ENCODE measurements around the gene MAGEA8.
"Not testable (repeated sequence)": the region's sequence is repeated elsewhere in the genome, so short reads cannot be mapped to it uniquely, and the experiment has no call there.

Gene MAGEA8

GRCh38 chrX:149908308-149908707 lies 27.3 kb downstream of the MAGEA8 start:
- Histone ChIP-seq H3K4me3 (ENCODE audit: low read depth, low read length) (no peak overlapping the region), H3K4me1 (no peaks in the 10 kb centered on the region), H3K36me3 (no peaks in the 10 kb centered on the region), H3K27me3 (no peaks in the 10 kb centered on the region), H3K9me3 (no peaks in the 10 kb centered on the region)
- TF ChIP-seq CTCF (IDR thresholded peaks at IDR 0.05; ENCODE audit: low read depth, low read length): no peak
- no peak for DNase-seq

DNA sequence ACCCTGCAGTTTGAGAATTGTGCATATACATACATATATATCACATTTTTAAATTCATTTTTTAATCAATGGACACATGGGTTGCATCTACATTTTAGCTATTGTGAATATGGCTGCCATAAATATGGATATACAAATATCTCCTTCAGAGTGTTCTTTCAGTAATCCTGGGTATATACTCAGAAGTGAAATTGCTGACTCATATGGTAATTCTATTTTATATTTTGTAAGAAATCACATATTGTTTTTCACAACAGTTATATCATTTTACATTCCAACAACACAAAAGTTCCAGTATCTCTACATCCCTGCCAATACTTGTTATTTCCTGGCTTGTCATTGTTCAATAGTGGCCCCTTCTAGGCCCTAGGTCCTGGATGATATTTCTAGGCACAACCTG lies 27.7 kb downstream of the MAGEA8 start:
- no peaks in the 10 kb centered on the region for H3K9me3 ChIP-seq
- H3K36me3 ChIP-seq: no peaks in the 10 kb centered on the region
- TF ChIP-seq CTCF (IDR thresholded peaks at IDR 0.05; ENCODE audit: low read depth, low read length): no peak
- no peaks in the 10 kb centered on the region for H3K4me1 ChIP-seq
- no peak for DNase-seq
- no peak overlapping the region for H3K4me3 ChIP-seq (ENCODE audit: low read depth, low read length)
- H3K27me3 ChIP-seq: no peaks in the 10 kb centered on the region

- no peak for TF ChIP-seq CTCF (IDR thresholded peaks at IDR 0.05; ENCODE audit: low read depth, low read length)
- no peaks in the 10 kb centered on the region for H3K9me3 ChIP-seq
- H3K27me3 ChIP-seq: no peaks in the 10 kb centered on the region
- DNase-seq: no peak
- no peaks in the 10 kb centered on the region for H3K4me1 ChIP-seq
- no peak overlapping the region for H3K4me3 ChIP-seq (ENCODE audit: low read depth, low read length)
- no peaks in the 10 kb centered on the region for H3K36me3 ChIP-seq
These were observed 28.6 kb downstream of the MAGEA8 start for GRCh38 chrX:149909324-149910177.

GRCh38 chrX:149910178-149910695 lies 29.3 kb downstream of the MAGEA8 start:
- TF ChIP-seq CTCF (IDR thresholded peaks at IDR 0.05; ENCODE audit: low read depth, low read length): no peak
- DNase-seq: no peak
- no peaks in the 10 kb centered on the region for H3K4me1 ChIP-seq
- H3K4me3 ChIP-seq (ENCODE audit: low read depth, low read length): no peak overlapping the region
- H3K36me3 ChIP-seq: no peaks in the 10 kb centered on the region
- no peaks in the 10 kb centered on the region for H3K9me3 ChIP-seq
- no peaks in the 10 kb centered on the region for H3K27me3 ChIP-seq

DNA sequence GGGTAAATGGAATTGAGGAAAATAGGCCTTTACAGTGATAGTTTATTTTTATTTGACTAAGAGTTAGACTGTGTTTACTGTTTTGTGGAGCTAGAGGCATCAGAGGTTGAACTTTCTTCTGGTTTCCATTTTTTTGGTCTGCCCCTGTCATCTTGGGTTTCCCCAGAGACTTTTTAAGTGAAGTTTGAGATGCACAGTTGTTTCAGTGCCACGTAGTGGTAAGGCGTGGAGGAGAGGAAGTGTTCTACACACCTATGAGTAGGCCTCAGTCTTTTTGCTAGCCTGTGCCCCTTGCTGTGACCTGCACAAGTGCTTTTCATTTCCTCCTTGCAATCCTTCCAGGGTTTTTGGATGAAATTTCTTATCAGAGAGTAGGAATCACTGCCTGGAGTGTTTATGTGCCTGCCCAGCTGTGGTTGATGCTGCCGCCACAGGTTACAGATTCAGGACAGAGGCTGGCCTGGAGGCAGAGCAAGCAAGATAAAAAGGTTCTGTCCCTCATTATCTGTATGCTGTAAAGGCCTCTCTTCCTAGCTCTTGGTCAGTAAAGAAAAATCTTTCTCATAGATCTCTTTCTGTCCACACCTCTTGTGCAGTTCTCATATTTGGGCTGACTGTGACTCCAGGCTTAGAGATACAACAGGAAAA lies 35.9 kb downstream of the MAGEA8 start:
- no peak for DNase-seq
- no peak for TF ChIP-seq CTCF (IDR thresholded peaks at IDR 0.05; ENCODE audit: low read depth, low read length)
- Histone ChIP-seq H3K36me3 (no peaks in the 10 kb centered on the region), H3K4me1 (no peaks in the 10 kb centered on the region), H3K27me3 (no peaks in the 10 kb centered on the region), H3K4me3 (ENCODE audit: low read depth, low read length) (no peak overlapping the region), H3K9me3 (no peaks in the 10 kb centered on the region)

DNA sequence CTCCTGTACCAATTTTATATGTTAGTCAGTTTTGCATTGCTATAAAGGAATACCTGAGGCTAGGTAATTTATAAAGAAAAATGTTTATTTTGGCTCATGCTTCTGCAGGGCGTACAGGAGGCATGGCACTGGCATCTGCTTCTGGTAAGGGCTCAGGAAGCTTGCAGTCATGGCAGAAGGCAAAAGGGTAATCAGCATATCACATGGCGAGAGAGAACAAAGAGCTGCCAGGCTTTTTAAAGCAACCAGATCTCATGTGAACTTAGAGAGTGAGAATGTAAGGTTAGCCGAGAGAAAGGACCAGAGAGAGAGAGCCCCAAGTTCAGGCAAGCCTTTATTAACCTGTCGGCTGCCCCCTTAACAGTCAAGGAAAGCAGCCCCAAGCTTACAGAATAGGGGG lies 42.9 kb downstream of the MAGEA8 start:
- H3K27me3 ChIP-seq; H3K36me3 ChIP-seq; DNase-seq; H3K4me3 ChIP-seq (ENCODE audit: low read depth, low read length); H3K9me3 ChIP-seq; H3K4me1 ChIP-seq: not testable (repeated sequence)

DNA sequence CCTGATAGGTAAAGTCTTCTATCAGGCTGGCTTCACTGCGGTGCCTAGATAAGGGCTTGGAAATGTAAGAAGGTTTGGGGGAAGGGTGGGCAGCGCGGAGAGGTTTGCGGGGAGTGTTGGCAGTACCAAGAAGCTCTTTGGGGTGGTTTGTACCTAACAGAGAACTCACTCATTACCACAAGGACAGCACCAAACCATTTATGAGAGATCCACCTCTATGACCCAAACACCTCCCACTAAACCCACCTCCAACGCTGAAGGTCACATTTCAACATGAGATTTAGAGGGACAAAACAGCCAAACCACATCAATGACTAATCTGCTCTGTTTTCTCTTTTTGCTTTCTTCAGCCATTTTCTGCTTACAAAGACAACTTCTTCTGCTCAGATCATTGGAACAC lies 43.5 kb downstream of the MAGEA8 start:
- not testable (repeated sequence) for DNase-seq; H3K36me3 ChIP-seq; H3K9me3 ChIP-seq; H3K27me3 ChIP-seq; H3K4me1 ChIP-seq; H3K4me3 ChIP-seq (ENCODE audit: low read depth, low read length)

- H3K36me3 ChIP-seq; H3K4me3 ChIP-seq (ENCODE audit: low read depth, low read length); H3K4me1 ChIP-seq; H3K9me3 ChIP-seq; DNase-seq; H3K27me3 ChIP-seq: not testable (repeated sequence)
These were observed 46.4 kb downstream of the MAGEA8 start for GRCh38 chrX:149927245-149927963.

DNA sequence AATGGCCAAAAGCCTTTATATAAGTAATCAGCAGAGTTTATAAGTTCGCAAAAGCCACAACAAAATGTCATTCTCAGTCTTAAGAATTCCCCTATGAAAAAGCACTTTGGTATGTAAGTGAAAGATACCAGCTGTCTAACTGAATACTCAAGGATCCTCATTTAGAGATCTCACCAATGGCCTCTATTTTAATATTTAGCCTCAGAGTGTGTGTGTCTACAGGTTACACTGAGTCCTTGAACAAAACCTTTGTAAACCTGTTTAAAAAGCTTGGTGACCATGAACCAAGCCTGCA lies 46.9 kb downstream of the MAGEA8 start:
- DNase-seq; H3K27me3 ChIP-seq; H3K36me3 ChIP-seq; H3K4me3 ChIP-seq (ENCODE audit: low read depth, low read length); H3K4me1 ChIP-seq; H3K9me3 ChIP-seq: not testable (repeated sequence)

DNA sequence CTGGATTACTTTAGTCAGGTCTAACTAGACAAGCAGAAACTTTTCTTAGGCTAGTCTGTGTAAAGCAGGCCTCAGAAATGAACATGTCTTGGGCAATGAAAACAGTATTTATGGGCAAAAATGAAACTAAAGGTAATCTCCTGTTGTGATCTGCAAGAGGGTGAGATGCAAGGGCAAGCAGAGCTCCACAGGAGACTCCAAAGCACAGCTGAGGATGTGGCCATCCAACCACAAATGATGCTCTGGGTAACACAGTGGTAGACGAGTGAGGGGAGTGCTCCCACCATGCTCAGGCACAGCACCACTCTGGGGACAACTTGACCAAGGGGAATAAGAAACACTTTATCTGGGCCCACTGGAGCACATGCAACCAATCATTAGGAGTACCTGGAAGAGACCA lies 47.7 kb downstream of the MAGEA8 start:
- H3K4me3 ChIP-seq (ENCODE audit: low read depth, low read length); H3K36me3 ChIP-seq; H3K9me3 ChIP-seq; H3K27me3 ChIP-seq; DNase-seq; H3K4me1 ChIP-seq: not testable (repeated sequence)

All from BE2C (cell line).